AG04449 (cell line): ENCODE data around the gene PRSS48.

ENCODE experiments used
- CTCF ChIA-PET: fragments of 350-600 bp; formaldehyde crosslinking; extraction: SDS; loops from one replicate; lab custom pipeline; 2021; ENCODE audit warnings: antibody characterized with exemption; lab: Yijun Ruan, JAX
- POLR2A ChIA-PET: fragments of 400-600, 350-600 bp; formaldehyde crosslinking; extraction: SDS; loops from one replicate; lab custom pipeline; 2020; ENCODE audit warnings: antibody characterized with exemption, inconsistent platforms; lab: Yijun Ruan, JAX
- DNase-seq: peaks from one replicate; pipeline ENCODE4 v3.0.0-alpha.2; 2010; ENCODE audit warnings: low read depth, low spot score
- H3K4me3 ChIP-seq: 2 replicates; pipeline ENCODE4 v1.5.1; 2011; ENCODE audit warnings: low read depth, mild to moderate bottlenecking, control low read depth, low read length
- TF ChIP-seq, protein P1 (sequence below): IDR thresholded peaks from one replicate; pipeline ENCODE4 v1.5.1; 2011; ENCODE audit warnings: mild to moderate bottlenecking, moderate library complexity, low read length, control low read depth, inconsistent platforms; ENCODE audit not compliant: insufficient read depth; ENCODE audit errors: missing control alignments

PRSS48 gene

DNA sequence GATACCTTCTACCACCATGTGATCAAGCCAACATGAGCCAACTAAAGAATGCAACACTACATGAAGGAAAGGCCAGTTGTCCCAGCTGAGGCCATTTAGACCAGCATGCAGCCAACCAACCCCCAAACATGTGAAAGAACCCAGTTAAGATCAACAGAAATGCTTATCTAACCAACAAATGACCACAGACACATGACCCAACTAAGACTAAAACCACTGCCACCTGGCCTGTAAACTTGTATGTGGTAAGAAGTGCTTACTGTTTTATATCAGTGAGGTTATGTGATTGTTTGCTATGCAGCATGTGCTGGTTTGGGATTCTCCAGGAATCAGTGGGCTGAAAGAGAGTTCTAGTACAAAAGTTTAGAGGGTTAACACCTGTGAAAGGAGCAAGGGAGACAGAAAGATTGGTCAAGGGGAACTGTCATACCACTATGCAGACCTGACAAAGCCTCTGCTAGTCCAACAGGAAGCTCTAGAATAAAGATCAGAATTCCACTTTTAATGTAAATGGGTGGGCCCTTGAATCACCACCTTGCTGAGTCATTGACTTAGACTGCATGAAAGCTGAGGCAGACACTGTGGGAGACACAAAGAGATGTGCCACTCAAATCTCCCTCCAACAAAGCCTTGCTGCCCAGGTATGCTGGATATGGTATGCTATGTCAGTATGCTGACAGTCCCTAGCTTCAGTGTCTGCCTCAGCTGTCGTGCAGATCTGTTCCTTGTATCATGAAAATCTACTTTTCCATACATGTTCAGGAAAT lies 54.5 kb downstream of the PRSS48 start:
- no peak overlapping the region for H3K4me3 ChIP-seq
- POLR2A ChIA-PET = no interaction called here
- CTCF ChIA-PET = no interaction called here
- TF ChIP-seq, protein P1, sequence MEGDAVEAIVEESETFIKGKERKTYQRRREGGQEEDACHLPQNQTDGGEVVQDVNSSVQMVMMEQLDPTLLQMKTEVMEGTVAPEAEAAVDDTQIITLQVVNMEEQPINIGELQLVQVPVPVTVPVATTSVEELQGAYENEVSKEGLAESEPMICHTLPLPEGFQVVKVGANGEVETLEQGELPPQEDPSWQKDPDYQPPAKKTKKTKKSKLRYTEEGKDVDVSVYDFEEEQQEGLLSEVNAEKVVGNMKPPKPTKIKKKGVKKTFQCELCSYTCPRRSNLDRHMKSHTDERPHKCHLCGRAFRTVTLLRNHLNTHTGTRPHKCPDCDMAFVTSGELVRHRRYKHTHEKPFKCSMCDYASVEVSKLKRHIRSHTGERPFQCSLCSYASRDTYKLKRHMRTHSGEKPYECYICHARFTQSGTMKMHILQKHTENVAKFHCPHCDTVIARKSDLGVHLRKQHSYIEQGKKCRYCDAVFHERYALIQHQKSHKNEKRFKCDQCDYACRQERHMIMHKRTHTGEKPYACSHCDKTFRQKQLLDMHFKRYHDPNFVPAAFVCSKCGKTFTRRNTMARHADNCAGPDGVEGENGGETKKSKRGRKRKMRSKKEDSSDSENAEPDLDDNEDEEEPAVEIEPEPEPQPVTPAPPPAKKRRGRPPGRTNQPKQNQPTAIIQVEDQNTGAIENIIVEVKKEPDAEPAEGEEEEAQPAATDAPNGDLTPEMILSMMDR = no peak
- no peak for DNase-seq

- POLR2A ChIA-PET = no interaction called here
- TF ChIP-seq, protein P1 = no peak
- H3K4me3 ChIP-seq = no peak overlapping the region
- CTCF ChIA-PET = no interaction called here
- no peak for DNase-seq
Measured at GRCh38 chr4:151339467-151339866, 62.5 kb downstream of the PRSS48 start.

- TF ChIP-seq, protein P1 = no peak
- H3K4me3 ChIP-seq = no peak overlapping the region
- ChIA-PET CTCF (no interaction called here), POLR2A (no interaction called here)
- DNase-seq = no peak
Measured at GRCh38 chr4:151340751-151341385, 63.9 kb downstream of the PRSS48 start.
